HG03432 (cell line): ENCODE measurements around the gene EIF3L.

Source experiments
- ATAC-seq: cut with Tn5 transposase; IDR thresholded peaks from one replicate; pipeline ENCODE4 v1.9.1; 2021; ENCODE audit warnings: mild to moderate bottlenecking, moderate library complexity; ENCODE audit not compliant: unreplicated experiment

Gene EIF3L

GRCh38 chr22:37926358-37926757, 77.1 kb downstream of the EIF3L start:
- ATAC-seq = no peak

- no peak for ATAC-seq
Measured at GRCh38 chr22:37926771-37927636, 77.8 kb downstream of the EIF3L start.

- ATAC-seq = no peak
Measured at GRCh38 chr22:37927637-37927936, 78.4 kb downstream of the EIF3L start.

- ATAC-seq = no peak
Measured at GRCh38 chr22:37929390-37929789, 80.2 kb downstream of the EIF3L start.

GRCh38 chr22:37930270-37930951, 81.2 kb downstream of the EIF3L start:
- no peak for ATAC-seq

GRCh38 chr22:37930952-37931440, 81.8 kb downstream of the EIF3L start:
- no peak for ATAC-seq

- no peak for ATAC-seq
Measured at GRCh38 chr22:37931893-37932389, 82.7 kb downstream of the EIF3L start.

- ATAC-seq = no peak
Measured at GRCh38 chr22:37932401-37932800, 83.2 kb downstream of the EIF3L start.

- no peak for ATAC-seq
Measured at GRCh38 chr22:37932821-37933578, 83.8 kb downstream of the EIF3L start.

- ATAC-seq = peak; percentile 88
Measured at GRCh38 chr22:37933711-37934376, 84.6 kb downstream of the EIF3L start.
